Measurements from ENCODE around the gene HS3ST6. TPM values are rescaled to one million over a fixed set of nuclear protein-coding genes. Genes with fewer than 3 reads are reported as not detected.

The HS3ST6 gene
- polyA plus RNA-seq, 1 of the 3 experiments (the other 2 are of a cell fraction) = 0.03 TPM

GRCh38 chr16:1960665-1961630 is 42.7 kb upstream of the HS3ST6 start (continued):
- TF ChIP-seq MAX (IDR thresholded peaks at IDR 0.05; ENCODE audit: low read depth) (no peak; the same call in 1 of the 2 replicates), IRF3 (IDR thresholded peaks at IDR 0.05; ENCODE audit: low read depth, low read length) (no peak), REST (IDR thresholded peaks at IDR 0.05; ENCODE audit: low read depth, low read length) (0 out of 2 replicates have a peak, but pooled peaks have one; percentile 10), MXI1 (IDR thresholded peaks at IDR 0.05; ENCODE audit: low read depth, low read length) (no peak), CTCF (IDR thresholded peaks at IDR 0.05) (no peak), TEAD4 (IDR thresholded peaks at IDR 0.05; ENCODE audit: borderline replicate concordance, insufficient read depth) (no peak), SMC3 (IDR thresholded peaks at IDR 0.05; ENCODE audit: low read depth, low read length) (no peak), TCF12 (IDR thresholded peaks at IDR 0.05) (0 out of 2 replicates have a peak, but pooled peaks have one; percentile 5), ZBTB33 (IDR thresholded peaks at IDR 0.05; ENCODE audit: borderline replicate concordance, low read depth) (0 out of 2 replicates have a peak, but pooled peaks have one; percentile 28), RCOR1 (IDR thresholded peaks at IDR 0.05; ENCODE audit: low read length) (no peak), FOSL2 (IDR thresholded peaks at IDR 0.05; ENCODE audit: borderline replicate concordance, low read depth) (no peak), NFIC (IDR thresholded peaks at IDR 0.05; ENCODE audit: borderline replicate concordance) (no peak; the same call in 1 of the 2 replicates)

Measured in SK-N-SH (cell line).